ENCODE results near the gene CRELD1. TPM values are rescaled to one million over a fixed set of nuclear protein-coding genes. Genes with fewer than 3 reads are reported as not detected.
"Not testable (repeated sequence)": the region's sequence is repeated elsewhere in the genome, so short reads cannot be mapped to it uniquely, and the experiment has no call there.

CRELD1 gene
- total and polyA plus RNA-seq, 8 donors, result 29.9 to 81.2 (median 66.7) TPM

GRCh38 chr3:9934235-9934621 is 594 bp downstream of the CRELD1 start:
- intact Hi-C loops (cut with DNase I), result no loop called here
- DNase-seq (no peak), ATAC-seq (peak; percentile 0)

GRCh38 chr3:9934993-9935392 is 1.4 kb downstream of the CRELD1 start:
- TF ChIP-seq CTCF (IDR thresholded peaks at IDR 0.05), result no peak
- no peaks in the 10 kb centered on the region for H3K27me3 ChIP-seq
- H3K4me1 ChIP-seq, result peaks cover 8 to 38% of the 10 kb centered on the region in 2 donors
- H3K9me3 ChIP-seq, result no peaks in the 10 kb centered on the region
- DNase-seq (no peak), ATAC-seq (no peak)
- intact Hi-C loops (cut with DNase I), result no loop called here
- peak overlapping the region in 1 of 2 donors; percentile 89 for H3K4me3 ChIP-seq
- no peak overlapping the region for H3K27ac ChIP-seq
- H3K36me3 ChIP-seq, result peaks cover 0 to 26% of the 10 kb centered on the region in 2 donors

More at GRCh38 chr3:9934235-9934621, 594 bp downstream of the CRELD1 start:
- H3K27me3 ChIP-seq, result no peaks in the 10 kb centered on the region
- TF ChIP-seq CTCF (IDR thresholded peaks at IDR 0.05), result no peak
- H3K36me3 ChIP-seq, result peaks cover 0 to 26% of the 10 kb centered on the region in 2 donors
- H3K4me3 ChIP-seq, result peak overlapping the region; percentile 79 to 89
- peak overlapping the region; percentile 87 to 88 for H3K27ac ChIP-seq
- H3K4me1 ChIP-seq, result peaks cover 8 to 38% of the 10 kb centered on the region in 2 donors
- H3K9me3 ChIP-seq, result no peaks in the 10 kb centered on the region

GRCh38 chr3:9935966-9936510 is 2.4 kb downstream of the CRELD1 start:
- TF ChIP-seq CTCF (IDR thresholded peaks at IDR 0.05), result no peak
- H3K27me3 ChIP-seq, result no peaks in the 10 kb centered on the region
- peaks cover 8 to 38% of the 10 kb centered on the region in 2 donors for H3K4me1 ChIP-seq
- intact Hi-C loops (cut with DNase I), result no loop called here
- ATAC-seq (no peak), DNase-seq (no peak)
- no peak overlapping the region for H3K27ac ChIP-seq
- no peaks in the 10 kb centered on the region for H3K9me3 ChIP-seq
- no peak overlapping the region for H3K4me3 ChIP-seq
- H3K36me3 ChIP-seq, result peaks cover 0 to 26% of the 10 kb centered on the region in 2 donors

- no peaks in the 10 kb centered on the region for H3K9me3 ChIP-seq
- H3K27ac ChIP-seq, result no peak overlapping the region
- no peaks in the 10 kb centered on the region for H3K27me3 ChIP-seq
- peaks cover 0 to 39% of the 10 kb centered on the region in 2 donors for H3K36me3 ChIP-seq
- ATAC-seq (no peak), DNase-seq (no peak)
- no peak for TF ChIP-seq CTCF (IDR thresholded peaks at IDR 0.05)
- intact Hi-C loops (cut with DNase I), result no loop called here
- peaks cover 8 to 29% of the 10 kb centered on the region in 2 donors for H3K4me1 ChIP-seq
- no peak overlapping the region for H3K4me3 ChIP-seq
These were observed 4.0 kb downstream of the CRELD1 start for GRCh38 chr3:9937486-9938238.

GRCh38 chr3:9938966-9939365 is 5.3 kb downstream of the CRELD1 start:
- DNase-seq (no peak), ATAC-seq (no peak)
- H3K9me3 ChIP-seq, result no peaks in the 10 kb centered on the region
- TF ChIP-seq CTCF (IDR thresholded peaks at IDR 0.05), result no peak
- H3K4me3 ChIP-seq, result no peak overlapping the region
- H3K27me3 ChIP-seq, result no peaks in the 10 kb centered on the region
- H3K36me3 ChIP-seq, result peaks cover 0 to 50% of the 10 kb centered on the region in 2 donors
- intact Hi-C loops (cut with DNase I), result no loop called here
- no peak overlapping the region for H3K27ac ChIP-seq
- peaks cover 8 to 26% of the 10 kb centered on the region in 2 donors for H3K4me1 ChIP-seq

GRCh38 chr3:9939906-9940305 is 6.3 kb downstream of the CRELD1 start:
- ATAC-seq; H3K9me3 ChIP-seq; H3K4me3 ChIP-seq; intact Hi-C loops (cut with DNase I); DNase-seq; H3K27me3 ChIP-seq; H3K27ac ChIP-seq: not testable (repeated sequence)
- Histone ChIP-seq H3K4me1 (peaks cover under 1 to 17% of the 10 kb centered on the region in 2 donors), H3K36me3 (peaks cover 0 to 58% of the 10 kb centered on the region in 2 donors)
